NCI-H345 (cell line): ENCODE measurements around the gene CHRND.

ENCODE experiments used
- DNase-seq: peaks from one replicate; lab custom pipeline; 2025; lab: John Stamatoyannopoulos, UW

CHRND gene

GRCh38 chr2:232488097-232488711, 37.8 kb upstream of the CHRND start:
- DNase-seq = no peak

- DNase-seq = no peak
These were observed 37.1 kb upstream of the CHRND start for GRCh38 chr2:232488721-232489300.

- no peak for DNase-seq
These were observed 36.3 kb upstream of the CHRND start for GRCh38 chr2:232489516-232490220.

GRCh38 chr2:232490221-232491138, 35.5 kb upstream of the CHRND start:
- DNase-seq = no peak

- no peak for DNase-seq
These were observed 34.7 kb upstream of the CHRND start for GRCh38 chr2:232491139-232491780.

- DNase-seq = no peak
These were observed 33.6 kb upstream of the CHRND start for GRCh38 chr2:232492236-232492848.

- DNase-seq = no peak
These were observed 32.8 kb upstream of the CHRND start for GRCh38 chr2:232492963-232493700.

GRCh38 chr2:232493701-232494474, 32.1 kb upstream of the CHRND start:
- DNase-seq = no peak

- DNase-seq = no peak
These were observed 31.4 kb upstream of the CHRND start for GRCh38 chr2:232494542-232494941.

- no peak for DNase-seq
These were observed 30.7 kb upstream of the CHRND start for GRCh38 chr2:232495292-232495691.

GRCh38 chr2:232496501-232497270, 29.3 kb upstream of the CHRND start:
- no peak for DNase-seq

GRCh38 chr2:232497348-232497747, 28.6 kb upstream of the CHRND start:
- no peak for DNase-seq

GRCh38 chr2:232498452-232498851, 27.5 kb upstream of the CHRND start:
- DNase-seq = no peak

- DNase-seq = no peak
These were observed 24.6 kb upstream of the CHRND start for GRCh38 chr2:232501331-232501771.

- no peak for DNase-seq
These were observed 24.1 kb upstream of the CHRND start for GRCh38 chr2:232501794-232502390.

- peak; percentile 40 for DNase-seq
These were observed 23.4 kb upstream of the CHRND start for GRCh38 chr2:232502511-232502910.

- peak; percentile 41 for DNase-seq
These were observed 22.8 kb upstream of the CHRND start for GRCh38 chr2:232502911-232503808.
